ENCODE results near the gene ZBTB21. TPM values are rescaled to one million over a fixed set of nuclear protein-coding genes. Genes with fewer than 3 reads are reported as not detected.

The ZBTB21 gene
- 11.7 TPM for total RNA-seq

DNA sequence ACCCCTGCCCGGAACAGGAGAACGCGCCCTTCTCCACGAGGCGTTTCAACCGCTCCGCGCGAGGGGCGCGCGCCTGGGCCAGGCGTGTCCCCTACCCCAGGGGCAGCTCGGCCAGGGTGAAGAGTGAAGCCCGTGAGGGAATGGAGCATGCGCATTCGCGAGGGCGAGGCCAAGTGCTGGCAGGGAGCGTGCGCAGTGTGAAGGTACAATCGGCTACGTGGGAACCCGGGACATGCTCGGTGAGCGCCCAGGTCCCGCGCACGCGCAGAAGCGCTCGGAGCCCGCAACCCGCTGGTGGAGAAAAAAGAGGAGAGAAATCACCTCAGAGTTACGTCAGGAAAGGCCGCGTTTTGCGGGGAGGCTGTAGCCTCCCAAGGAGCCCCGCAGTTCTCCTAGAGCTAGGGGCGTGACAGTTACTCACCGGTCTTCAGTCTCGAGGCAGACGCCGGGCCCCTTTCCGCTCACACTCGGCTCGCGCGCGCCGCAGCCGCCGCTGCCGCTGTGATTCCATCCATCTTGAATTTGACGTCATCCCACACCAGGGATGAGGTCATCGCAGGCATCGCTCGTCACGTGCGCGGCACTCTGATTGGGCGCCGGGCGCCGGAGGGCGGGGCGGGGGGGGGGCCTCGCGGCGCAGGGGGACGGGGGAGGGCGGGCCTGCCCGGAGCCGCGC, at the start of gene ZBTB21:
Gene ZBTB21, minus strand, starts transcription at position 530 of the 676 bp plus-strand sequence. CDS start 16,265 bp downstream, outside the sequence.
- peak; percentile 97 for DNase-seq

DNA sequence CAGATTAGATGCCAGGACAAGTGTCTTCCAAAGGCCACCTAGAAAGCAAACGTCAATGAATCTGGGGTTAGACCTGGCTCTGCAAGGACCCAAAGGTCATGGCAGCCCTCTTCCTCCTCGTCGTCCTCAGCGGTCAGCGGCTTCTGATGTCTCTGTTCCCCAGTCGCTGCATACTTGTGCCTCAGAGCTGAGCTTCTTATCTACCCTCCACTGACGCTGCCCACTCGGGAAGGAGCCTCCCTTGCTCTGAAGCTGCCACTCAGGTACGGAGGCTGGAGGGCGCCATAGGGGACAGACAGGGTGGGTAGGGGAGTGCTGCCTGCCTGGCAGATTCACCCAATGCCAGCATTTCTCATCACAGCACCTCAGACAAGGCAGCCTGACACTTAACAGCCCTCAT, 49.6 kb upstream of the ZBTB21 start:
- DNase-seq = no peak

DNA sequence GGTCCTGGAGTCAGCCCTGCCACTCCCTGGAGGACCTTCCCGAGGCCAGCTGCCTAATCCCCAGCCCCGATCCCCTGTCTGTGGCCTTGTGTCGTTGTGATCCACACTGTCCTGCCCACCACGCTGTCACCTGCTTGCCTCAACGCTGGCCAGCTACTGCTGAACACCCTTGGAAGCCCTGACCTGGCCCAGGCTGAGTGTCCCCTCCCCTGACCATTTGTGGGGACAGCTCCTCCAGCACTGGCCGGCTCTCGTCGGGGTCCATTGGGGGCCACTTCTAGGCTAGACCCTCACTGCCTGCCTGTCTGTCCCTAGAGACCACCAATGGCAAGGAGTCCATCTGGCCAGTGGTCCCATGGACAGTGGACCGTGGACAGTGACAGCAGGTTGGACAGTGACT, 49.0 kb upstream of the ZBTB21 start:
- no peak for DNase-seq

DNA sequence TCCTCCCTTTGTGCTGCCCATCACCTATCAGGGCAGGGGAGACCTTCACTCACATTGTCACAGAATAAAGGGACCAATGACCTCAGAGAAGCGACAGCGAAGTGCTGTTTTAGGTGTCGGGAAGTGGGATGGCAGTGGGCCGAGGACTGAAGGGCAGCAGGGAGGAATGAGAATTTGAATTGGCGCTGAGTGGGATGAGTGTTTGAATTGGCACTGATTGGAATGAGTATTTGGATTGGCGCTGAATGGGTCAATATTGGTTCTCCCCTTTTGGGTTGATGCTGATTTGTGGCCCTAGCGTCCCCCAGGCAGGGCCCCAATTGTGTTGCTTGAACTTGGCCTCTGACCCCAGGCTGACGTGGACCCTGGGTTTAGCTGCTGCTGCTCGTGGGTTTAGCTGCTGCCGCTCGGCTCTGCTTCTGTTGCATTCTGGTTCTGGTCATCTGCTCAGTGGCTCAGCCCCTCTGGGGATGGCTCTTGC, 48.5 kb upstream of the ZBTB21 start:
- DNase-seq = no peak

DNA sequence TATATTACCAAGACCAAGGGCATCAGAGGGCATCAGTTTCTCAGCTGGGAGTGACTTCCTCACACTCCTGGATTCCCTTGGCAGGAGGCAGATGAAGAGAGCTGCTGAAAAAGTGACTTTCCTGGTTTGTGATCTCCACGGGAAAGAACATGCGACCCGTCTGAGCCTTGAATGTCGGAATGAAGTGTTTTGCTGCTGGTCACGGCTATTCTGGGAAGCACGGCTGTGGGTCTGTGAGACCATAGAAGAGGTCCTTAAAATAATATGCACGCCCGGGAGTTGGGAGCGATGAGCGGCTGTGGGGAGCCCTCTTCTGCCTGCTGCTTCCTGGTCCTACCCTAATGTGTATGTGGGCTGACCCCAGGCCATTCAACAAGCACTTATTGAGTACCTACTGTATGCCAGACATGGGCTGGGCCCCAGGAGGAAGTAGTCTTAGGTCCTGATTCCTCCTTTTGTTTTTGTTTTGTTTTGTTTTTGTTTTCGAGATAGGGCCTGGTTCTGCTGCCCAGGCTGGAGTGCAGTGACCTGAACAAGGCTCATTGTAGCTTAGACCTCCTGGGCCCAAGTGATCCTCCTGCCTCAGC, 47.8 kb upstream of the ZBTB21 start:
- DNase-seq = no peak

DNA sequence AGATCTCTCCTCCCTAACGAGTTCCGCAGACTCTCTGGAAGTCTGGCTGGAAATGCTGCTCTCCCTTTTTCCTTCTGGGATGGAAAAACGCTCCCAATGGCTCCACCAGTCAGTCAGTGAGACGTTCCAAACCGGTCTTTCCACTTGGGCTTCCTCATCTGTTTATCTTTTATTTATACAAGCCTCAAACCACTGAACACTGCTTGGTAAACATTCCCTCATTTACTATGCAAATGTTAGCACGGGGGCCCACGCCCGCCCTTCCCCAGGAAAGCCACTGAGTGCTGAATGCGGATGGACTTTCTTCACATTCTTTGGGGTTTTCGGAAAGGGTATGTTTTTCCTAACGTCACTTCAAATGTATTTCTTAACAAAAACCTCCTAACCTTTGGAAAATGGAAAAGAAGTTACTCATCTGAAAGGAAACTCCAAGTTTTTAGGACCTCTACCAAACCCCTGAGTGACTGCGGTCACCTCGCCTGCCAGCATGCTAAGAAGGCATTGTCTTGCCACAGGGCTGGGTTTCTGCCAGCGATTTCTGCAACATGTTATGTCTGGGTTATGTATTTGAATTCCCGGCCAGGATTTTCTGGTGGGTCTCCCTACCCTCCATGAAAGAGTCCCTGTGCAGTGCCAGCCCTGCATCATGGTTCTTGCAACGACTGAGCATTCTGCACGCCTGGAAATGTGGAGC, 47.0 kb upstream of the ZBTB21 start:
- DNase-seq = no peak

DNA sequence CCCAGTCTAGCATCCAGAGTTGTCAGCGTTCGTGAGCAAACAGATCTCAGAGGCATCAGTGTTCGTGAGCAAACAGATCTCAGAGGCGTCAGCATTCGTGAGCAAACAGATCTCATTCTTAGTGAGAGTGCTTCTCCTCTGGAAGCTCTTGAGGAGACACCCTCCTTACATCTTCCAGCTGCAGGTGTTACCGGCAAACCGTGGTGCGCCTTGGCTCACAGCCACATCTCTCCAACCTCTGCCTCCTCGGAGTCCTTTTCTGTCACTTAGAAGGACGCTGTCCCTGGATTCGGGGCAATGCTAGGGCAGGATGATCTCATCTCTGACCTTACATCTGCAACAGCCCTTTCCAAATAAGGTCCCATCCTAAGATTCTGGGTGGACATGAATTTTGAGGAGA, 46.3 kb upstream of the ZBTB21 start:
- no peak for DNase-seq

DNA sequence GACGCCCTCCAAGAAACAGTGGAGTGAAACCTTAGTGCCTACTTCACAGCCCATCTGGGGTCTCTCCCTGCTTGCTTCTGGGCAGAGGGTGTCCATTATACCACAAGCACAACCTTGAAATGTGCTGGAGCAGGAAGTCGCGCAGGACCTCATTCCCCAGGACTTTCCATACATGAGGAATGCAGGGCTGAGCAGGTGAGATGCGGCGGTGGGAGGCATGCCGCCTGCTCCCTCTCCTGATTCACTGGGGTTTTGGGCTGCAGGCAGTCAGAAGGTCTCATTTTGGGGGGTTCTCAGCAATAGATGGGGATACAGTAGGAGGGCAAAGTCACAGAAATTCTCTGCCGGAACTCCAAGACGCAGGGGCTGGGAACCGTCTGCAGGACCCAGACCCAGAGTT, 45.3 kb upstream of the ZBTB21 start:
- no peak for DNase-seq

DNA sequence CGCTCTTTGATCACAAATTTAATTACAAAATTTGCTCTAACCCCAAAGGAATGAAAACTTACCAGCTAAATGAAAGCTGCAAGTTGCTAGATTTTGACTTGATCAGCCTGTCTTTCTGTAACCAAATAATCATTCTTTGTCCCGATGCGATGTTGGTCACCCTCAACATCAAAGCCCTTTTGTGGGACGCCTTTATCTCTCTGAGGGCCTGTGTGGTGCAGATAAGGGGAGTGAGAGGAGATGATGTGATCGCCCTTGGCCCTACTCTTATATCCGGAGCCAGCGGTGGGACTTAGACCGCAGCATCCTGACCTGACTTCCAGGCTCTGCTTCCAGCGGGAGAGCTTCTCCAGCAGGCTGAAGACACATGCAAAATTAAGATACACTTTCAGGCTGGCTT, 41.6 kb upstream of the ZBTB21 start:
- no peak for DNase-seq

DNA sequence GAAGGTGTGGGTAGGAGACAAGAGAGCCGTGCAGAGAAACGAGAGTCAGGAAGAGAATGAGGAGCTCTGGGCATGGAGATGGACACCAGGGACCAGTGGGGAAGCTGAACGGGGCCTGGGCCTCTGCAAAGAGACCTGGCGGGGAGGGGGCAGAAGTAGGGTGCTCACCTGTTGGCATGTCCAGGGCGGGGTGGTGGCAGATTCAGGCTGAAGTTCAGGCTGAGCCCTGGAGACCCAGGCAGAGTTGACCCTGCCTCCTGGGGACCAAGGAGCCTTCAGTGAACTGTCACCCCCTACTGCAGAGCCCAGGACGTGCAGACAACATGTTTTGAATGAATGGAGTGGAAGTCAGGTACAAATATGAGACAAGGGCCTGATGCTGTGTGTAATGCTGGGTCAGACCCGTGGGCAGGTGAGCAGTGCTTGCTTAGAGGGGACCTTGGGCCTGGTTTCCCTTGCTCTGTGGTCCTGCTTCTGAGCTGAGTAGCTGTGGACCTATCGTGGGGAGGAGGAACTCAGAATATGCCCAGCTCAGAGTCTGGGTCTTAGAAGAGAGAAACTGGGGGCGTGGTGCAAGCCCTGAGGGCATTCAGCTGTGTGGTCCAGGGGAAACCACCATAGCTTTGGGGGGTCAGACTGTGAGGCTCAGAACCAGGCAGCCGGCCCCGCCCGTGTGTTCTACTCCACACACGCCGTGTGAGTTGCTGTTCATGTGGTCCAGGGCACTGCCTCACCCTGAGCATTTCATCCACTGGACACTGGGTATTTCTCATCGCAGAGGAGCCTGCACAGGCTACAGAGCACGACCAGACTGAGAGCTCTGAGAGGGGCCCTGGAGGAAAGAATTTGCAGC, 39.6 kb upstream of the ZBTB21 start:
- no peak for DNase-seq

DNA sequence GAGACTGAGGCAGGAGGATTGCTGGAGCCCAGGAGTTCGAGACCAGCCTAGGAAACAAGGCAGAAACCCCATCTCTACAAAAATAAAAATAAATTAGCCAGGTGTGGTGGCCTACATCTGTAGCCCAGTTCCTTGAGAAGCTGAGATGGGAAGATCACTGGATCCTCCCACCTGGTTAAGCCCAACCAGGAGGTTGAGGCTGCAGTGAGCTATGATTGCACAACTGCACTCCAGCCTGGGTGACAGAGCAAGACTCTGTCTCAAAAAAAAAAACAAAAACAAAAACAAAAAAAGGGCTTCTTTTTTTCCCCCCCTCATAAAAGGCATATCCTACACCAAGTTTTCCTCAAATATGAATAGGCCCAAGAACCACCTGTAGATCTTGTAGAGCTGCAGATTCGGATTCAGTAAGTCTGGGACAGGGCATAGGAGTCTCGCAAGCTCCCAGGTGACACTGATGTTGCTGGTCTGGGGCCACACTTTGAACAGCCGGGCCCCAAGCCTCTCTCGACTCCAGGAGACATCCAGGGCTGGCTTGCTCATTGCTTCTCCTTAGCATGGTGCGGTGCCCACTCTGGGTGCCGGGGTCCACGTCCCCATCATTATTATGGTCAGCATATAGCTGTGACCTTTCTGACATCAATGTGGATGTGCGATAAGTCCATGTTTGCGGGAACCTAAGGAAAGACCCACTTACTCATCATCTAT, 38.9 kb upstream of the ZBTB21 start:
- no peak for DNase-seq

DNA sequence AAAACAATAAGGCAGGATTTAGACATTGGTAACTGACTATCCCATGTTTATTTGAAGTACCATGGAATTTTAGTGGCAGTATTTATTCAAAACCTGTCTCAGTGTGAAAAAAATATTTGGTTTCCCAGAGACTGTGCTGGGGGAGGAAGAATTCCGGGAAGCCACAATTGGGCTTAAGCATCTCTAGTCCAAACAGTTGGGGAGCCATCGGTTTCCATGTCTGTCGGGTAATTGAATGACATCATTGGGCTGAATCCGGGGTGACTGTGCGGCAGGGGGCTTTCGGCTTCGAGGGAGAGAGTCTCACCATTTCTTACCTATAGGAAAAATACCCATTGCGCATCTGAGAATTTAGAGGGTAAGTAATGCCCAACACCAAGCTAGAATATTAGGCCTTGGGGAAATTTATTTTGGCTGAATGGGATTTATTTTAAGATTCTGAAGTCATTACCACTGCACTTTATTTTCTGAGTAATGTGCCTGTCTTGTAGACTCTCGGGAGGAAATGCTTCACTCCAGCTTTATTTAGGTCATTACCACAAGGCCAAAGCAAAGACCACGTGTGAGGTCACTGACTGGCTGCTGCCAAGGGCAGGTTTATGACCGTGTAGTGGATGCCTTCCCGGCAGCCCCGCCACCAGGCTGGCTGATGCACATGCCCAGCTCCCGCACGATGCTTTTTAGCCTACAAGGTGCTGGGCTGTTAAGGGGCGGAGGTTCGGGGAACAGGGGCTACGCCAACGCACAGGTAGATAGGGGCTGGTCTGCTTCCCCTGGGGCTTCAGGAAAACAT, 37.9 kb upstream of the ZBTB21 start:
- no peak for DNase-seq

DNA sequence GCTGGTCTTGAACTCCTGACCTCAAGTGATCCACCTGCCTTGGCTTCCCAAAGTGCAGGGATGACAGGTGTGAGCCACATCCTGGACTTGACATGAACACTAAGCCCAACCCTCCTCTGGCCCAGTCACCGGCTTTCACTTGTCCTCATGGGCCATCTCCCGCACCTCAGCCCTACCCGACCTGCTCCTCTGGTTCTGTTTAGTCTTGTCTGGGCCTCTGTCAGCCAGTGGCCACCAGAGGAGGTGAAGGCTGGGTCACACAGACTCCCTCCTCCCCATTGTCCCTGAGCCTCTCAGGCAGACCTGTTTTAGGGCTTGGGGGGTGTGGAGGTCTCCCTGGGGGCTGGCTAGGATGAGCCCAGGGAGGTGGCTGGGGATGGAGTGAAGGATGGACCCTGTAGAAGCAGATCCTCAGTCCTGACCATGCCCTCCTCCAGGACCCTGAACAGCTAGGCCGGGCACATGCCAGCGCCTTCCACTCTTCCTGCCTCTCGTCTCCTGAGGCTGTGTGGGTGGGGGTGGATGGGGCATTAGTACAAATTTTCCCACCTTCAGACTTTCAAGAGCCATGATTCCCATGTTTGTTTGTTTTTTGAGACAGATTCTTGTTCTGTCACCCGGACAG, 34.8 kb upstream of the ZBTB21 start:
- no peak for DNase-seq

DNA sequence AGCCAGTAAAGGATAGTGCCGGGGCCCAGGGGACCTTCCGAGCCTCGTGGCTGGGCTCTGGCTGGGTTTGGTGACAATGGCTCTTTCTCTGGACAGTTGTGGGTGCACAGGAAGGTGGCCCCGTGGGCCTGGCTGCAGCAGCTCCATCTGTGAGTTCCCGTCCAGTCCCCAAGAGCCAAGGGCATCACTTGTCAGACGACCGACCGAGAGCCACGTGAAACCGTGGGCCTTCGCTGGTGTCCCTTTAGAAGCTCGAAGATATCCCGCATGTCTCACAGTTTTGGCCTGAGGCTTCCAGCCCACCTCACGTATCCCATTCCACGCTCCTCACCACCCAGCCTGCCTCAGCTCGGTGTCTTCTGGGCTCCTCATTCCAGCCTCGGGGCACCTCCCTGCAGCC, 33.8 kb upstream of the ZBTB21 start:
- DNase-seq = no peak

DNA sequence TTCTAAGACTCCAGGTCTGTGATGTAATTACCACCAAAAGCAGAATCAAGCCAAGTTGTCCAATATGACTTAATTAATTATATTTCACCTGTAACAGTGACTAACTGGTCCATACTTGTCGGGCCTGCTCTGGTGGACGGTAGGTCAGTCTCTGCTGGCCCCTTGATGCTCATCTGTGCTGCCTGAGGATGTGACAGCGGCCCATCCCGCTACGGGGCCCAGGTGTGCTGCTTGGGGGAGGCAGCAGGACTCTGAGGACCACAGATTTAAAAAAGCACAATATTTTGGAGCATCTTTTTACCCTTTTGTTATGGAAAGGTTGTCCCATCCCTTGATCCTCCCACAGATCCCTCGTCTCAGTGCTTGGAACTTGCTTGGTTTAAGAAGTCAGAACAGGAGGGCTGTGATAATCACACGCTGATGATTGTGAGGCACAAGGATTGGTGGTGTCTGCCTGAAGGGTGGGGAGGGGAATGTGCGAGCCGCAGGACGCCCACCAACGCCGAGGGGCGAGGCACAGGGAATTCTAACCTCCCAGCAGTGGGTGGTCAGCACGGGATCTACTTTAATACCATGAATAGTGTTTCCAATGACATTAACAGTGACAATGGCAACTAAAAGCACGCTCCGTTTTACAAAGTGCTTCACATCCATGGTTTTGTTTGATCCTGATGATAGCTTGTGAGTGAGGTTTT, 33.2 kb upstream of the ZBTB21 start:
- DNase-seq = no peak

DNA sequence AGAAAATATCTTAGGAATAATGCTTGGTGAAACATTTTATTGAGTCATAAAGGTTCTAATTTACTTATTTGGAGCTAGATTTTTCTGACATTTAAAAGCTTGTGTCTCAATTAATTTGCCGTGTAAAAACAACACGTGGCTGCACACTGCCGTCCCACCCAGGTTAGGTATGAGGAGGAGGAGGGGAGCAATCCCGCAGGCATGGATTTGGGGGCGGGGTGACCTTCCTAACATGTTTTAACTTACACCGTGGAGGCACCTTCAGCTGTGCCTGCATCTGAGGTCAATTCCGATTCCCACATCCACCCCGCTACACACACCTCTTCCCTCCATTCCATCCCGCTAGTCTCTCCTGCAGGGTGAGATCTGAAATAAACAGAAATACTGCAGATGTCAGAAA, 32.5 kb upstream of the ZBTB21 start:
- no peak for DNase-seq

DNA sequence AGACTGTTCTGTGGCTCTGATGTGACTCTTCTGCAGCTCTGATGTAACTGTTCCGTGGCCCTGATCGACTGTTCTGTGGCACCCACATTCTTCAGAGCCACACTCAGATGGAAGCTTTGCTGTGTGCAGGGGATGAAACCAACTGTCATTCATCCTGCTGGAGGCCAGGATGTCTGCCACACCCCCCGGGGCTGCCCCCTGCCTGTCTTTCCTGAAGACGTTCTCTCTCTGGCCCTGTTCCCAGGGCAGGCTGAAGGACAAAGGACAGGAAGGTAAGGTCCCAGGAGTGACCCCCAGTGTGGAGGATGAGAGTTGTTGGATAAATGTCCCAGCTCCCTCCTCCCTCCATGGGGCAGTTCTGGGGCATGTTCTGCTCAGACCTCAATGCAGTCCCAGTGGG, 31.6 kb upstream of the ZBTB21 start:
- DNase-seq = no peak

DNA sequence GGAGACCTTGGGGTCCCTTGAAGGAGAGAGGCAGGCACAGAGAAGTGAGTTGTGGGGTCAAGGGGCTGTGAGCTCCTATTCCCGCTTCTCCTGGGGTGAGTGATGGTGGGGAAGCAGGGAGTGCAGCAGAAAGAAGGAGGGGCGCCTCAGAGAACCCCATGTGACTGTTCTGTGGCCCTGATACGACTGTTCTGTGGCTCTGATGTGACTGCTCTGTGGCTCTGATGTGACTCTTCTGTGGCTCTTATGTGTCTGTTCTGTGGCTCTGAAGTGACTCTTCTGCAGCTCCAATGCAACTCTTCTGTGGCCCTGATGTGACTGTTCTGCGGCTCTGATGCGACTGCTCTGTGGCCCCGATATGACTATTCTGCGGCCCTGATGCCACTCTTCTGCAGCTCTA, 31.1 kb upstream of the ZBTB21 start:
- no peak for DNase-seq

DNA sequence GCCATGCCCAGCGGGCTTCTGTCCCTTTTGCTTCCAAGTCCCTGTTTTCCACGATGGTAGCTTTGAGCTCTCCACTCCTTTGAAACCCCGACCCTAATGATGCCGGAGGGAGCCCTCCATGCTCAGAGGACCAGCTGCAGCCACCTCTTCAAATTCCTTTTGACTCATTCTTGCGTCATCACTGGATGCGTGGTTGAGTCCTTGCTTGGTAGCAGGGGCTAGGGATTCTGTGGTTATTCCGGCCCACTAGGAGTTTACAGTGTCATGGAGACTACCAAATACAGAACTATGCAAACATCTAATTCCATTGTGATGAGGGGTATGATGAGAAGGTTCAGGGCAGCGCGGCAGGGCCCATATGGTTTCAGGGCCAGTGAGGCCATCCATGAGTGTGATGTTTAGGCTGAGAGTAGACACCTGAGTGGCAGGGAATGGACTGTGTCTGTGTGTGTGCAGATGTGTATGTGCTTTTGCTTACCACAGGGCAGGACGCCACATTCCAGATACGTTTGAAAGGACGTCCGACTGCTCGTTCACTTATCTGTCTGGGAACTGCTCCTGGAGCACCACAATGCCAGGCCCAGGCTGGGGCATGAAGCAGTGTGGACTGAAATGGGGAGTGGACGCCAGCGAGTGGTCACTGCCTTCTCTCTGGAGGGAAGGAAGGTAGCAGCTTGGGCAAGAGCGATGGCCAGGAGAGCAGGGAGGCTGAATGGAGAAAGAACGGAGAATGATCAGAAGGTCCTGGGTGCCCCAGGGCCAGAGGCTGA, 30.4 kb upstream of the ZBTB21 start:
- DNase-seq = no peak
